GM12878 (cell line): ENCODE results near the gene LCMT1. TPM values are rescaled to one million over a fixed set of nuclear protein-coding genes. Genes with fewer than 3 reads are reported as not detected.

Source experiments
- CHD1 ChIP-seq: IDR thresholded peaks from 2 replicates; pipeline ENCODE4 v1.6.1; 2012; ENCODE audit warnings: low read depth, low read length, improper control_type of control experiment
- FOS ChIP-seq: IDR thresholded peaks from 3 replicates; pipeline ENCODE4 v1.6.1; 2011; ENCODE audit warnings: borderline replicate concordance; ENCODE audit not compliant: insufficient read length; ENCODE audit errors: extremely low read depth
- HCFC1 ChIP-seq: fragments of 150-350 bp; IDR thresholded peaks from 2 replicates; pipeline ENCODE4 v1.6.1; 2014; ENCODE audit warnings: low read length
- NFYA ChIP-seq: IDR thresholded peaks from 2 replicates; pipeline ENCODE4 v1.6.1; 2011; ENCODE audit warnings: low read depth, mild to moderate bottlenecking, low read length, improper control_type of control experiment, borderline replicate concordance
- NR2C2 ChIP-seq: IDR thresholded peaks from 2 replicates; pipeline ENCODE4 v1.6.1; 2011; ENCODE audit warnings: borderline replicate concordance, low read depth; ENCODE audit not compliant: control insufficient read depth, insufficient read length
- POLR2AphosphoS5 ChIP-seq: IDR thresholded peaks from 2 replicates; pipeline ENCODE4 v1.6.1; 2011; ENCODE audit warnings: mild to moderate bottlenecking, low read length, inconsistent platforms
- RAD21 ChIP-seq: IDR thresholded peaks from 2 replicates; pipeline ENCODE4 v1.6.1; 2011; ENCODE audit warnings: mild to moderate bottlenecking, low read depth, low read length, moderate library complexity; ENCODE audit not compliant: insufficient read depth
- RFX5 ChIP-seq: IDR thresholded peaks from 2 replicates; pipeline ENCODE4 v1.6.1; 2011; ENCODE audit warnings: low read depth, low read length, improper control_type of control experiment
- STAT1 ChIP-seq: fragments of 450-650 bp; conservative IDR thresholded peaks from 2 replicates; pipeline ENCODE4 v1.6.1; 2014; ENCODE audit warnings: antibody characterized with exemption, mild to moderate bottlenecking
- TAF1 ChIP-seq: IDR thresholded peaks from 2 replicates; pipeline ENCODE4 v1.6.1; 2011; ENCODE audit warnings: mild to moderate bottlenecking, low read depth, low read length, borderline replicate concordance
- polyA plus RNA-seq, 11 experiments: library from polyadenylated mRNA; depleted of rRNA in 4 of 11; unstranded in 6 of 11; stranded (reverse) in 5 of 11; fragments of >200 nt; fragmentation: Nextera tagmentation in 4 of 11; fragmentation: Illumina TruSeq in 1 of 11; extraction: Ambion mirVana in 4 of 11; extraction: Trizol in 1 of 11; gene quantifications; 1 replicate in 1 of 11; 2 replicates in 10 of 11; pipeline versions ENCODE4 v1.2.1 to v1.2.3, GENCODE V29; 2011 to 2016; ENCODE audit warnings: inconsistent platforms in 2 of 11, missing spikeins in 2 of 11, low read depth in 1 of 11
- total RNA-seq, 4 experiments: library from RNA; depleted of rRNA in 3 of 4; stranded (reverse); fragments of >200 nt in 3 of 4; fragmentation: Illumina TruSeq in 1 of 4; extraction: Trizol in 1 of 4; gene quantifications; 2 replicates each; pipeline versions ENCODE4 v1.2.1 to v1.2.3, GENCODE V29; 2013 to 2021
- TF ChIP-seq, protein P1 (sequence below): fragments of 150-350 bp; IDR thresholded peaks from 2 replicates; pipeline ENCODE4 v1.6.1; 2016; ENCODE audit warnings: low read depth, low read length
- TF ChIP-seq, protein P2 (sequence below): IDR thresholded peaks from 2 replicates; pipeline ENCODE4 v1.6.1; 2012; ENCODE audit warnings: mild to moderate bottlenecking, low read depth, low read length
- TF ChIP-seq, protein P3 (sequence below): fragments of 150-350 bp; IDR thresholded peaks from 2 replicates; pipeline ENCODE4 v1.6.1; 2014; ENCODE audit warnings: mild to moderate bottlenecking, low read depth, low read length
- TF ChIP-seq, protein P4 (sequence below): fragments of 450-650 bp; IDR thresholded peaks from 2 replicates; pipeline ENCODE4 v1.6.1; 2016; ENCODE audit warnings: mild to moderate bottlenecking, moderate library complexity, borderline replicate concordance

Gene LCMT1
- total and polyA plus RNA-seq, 10 of the 15 experiments (the other 5 are each of a cell fraction or from before 2014, with no cell fraction given): 19.7 to 51.2 (median 32.6) TPM

GRCh38 chr16:25111403-25112166, at the start of gene LCMT1 (continued):
- TF ChIP-seq, protein P1, sequence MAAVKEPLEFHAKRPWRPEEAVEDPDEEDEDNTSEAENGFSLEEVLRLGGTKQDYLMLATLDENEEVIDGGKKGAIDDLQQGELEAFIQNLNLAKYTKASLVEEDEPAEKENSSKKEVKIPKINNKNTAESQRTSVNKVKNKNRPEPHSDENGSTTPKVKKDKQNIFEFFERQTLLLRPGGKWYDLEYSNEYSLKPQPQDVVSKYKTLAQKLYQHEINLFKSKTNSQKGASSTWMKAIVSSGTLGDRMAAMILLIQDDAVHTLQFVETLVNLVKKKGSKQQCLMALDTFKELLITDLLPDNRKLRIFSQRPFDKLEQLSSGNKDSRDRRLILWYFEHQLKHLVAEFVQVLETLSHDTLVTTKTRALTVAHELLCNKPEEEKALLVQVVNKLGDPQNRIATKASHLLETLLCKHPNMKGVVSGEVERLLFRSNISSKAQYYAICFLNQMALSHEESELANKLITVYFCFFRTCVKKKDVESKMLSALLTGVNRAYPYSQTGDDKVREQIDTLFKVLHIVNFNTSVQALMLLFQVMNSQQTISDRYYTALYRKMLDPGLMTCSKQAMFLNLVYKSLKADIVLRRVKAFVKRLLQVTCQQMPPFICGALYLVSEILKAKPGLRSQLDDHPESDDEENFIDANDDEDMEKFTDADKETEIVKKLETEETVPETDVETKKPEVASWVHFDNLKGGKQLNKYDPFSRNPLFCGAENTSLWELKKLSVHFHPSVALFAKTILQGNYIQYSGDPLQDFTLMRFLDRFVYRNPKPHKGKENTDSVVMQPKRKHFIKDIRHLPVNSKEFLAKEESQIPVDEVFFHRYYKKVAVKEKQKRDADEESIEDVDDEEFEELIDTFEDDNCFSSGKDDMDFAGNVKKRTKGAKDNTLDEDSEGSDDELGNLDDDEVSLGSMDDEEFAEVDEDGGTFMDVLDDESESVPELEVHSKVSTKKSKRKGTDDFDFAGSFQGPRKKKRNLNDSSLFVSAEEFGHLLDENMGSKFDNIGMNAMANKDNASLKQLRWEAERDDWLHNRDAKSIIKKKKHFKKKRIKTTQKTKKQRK: peak; percentile 65
- TF ChIP-seq RAD21 (no peak), NFYA (peak; percentile 75), HCFC1 (peak; percentile 86), POLR2AphosphoS5 (peak; percentile 74; the same call in 1 of the 2 replicates), STAT1 (no peak), CHD1 (no peak), FOS (peak; percentile 80), RFX5 (peak; percentile 59; the same call in 1 of the 2 replicates), TAF1 (peak; percentile 44; the same call in 1 of the 2 replicates), NR2C2 (no peak)
- TF ChIP-seq, protein P2, sequence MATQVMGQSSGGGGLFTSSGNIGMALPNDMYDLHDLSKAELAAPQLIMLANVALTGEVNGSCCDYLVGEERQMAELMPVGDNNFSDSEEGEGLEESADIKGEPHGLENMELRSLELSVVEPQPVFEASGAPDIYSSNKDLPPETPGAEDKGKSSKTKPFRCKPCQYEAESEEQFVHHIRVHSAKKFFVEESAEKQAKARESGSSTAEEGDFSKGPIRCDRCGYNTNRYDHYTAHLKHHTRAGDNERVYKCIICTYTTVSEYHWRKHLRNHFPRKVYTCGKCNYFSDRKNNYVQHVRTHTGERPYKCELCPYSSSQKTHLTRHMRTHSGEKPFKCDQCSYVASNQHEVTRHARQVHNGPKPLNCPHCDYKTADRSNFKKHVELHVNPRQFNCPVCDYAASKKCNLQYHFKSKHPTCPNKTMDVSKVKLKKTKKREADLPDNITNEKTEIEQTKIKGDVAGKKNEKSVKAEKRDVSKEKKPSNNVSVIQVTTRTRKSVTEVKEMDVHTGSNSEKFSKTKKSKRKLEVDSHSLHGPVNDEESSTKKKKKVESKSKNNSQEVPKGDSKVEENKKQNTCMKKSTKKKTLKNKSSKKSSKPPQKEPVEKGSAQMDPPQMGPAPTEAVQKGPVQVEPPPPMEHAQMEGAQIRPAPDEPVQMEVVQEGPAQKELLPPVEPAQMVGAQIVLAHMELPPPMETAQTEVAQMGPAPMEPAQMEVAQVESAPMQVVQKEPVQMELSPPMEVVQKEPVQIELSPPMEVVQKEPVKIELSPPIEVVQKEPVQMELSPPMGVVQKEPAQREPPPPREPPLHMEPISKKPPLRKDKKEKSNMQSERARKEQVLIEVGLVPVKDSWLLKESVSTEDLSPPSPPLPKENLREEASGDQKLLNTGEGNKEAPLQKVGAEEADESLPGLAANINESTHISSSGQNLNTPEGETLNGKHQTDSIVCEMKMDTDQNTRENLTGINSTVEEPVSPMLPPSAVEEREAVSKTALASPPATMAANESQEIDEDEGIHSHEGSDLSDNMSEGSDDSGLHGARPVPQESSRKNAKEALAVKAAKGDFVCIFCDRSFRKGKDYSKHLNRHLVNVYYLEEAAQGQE: no peak
- TF ChIP-seq, protein P3, sequence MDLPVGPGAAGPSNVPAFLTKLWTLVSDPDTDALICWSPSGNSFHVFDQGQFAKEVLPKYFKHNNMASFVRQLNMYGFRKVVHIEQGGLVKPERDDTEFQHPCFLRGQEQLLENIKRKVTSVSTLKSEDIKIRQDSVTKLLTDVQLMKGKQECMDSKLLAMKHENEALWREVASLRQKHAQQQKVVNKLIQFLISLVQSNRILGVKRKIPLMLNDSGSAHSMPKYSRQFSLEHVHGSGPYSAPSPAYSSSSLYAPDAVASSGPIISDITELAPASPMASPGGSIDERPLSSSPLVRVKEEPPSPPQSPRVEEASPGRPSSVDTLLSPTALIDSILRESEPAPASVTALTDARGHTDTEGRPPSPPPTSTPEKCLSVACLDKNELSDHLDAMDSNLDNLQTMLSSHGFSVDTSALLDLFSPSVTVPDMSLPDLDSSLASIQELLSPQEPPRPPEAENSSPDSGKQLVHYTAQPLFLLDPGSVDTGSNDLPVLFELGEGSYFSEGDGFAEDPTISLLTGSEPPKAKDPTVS: no peak
- TF ChIP-seq, protein P4, sequence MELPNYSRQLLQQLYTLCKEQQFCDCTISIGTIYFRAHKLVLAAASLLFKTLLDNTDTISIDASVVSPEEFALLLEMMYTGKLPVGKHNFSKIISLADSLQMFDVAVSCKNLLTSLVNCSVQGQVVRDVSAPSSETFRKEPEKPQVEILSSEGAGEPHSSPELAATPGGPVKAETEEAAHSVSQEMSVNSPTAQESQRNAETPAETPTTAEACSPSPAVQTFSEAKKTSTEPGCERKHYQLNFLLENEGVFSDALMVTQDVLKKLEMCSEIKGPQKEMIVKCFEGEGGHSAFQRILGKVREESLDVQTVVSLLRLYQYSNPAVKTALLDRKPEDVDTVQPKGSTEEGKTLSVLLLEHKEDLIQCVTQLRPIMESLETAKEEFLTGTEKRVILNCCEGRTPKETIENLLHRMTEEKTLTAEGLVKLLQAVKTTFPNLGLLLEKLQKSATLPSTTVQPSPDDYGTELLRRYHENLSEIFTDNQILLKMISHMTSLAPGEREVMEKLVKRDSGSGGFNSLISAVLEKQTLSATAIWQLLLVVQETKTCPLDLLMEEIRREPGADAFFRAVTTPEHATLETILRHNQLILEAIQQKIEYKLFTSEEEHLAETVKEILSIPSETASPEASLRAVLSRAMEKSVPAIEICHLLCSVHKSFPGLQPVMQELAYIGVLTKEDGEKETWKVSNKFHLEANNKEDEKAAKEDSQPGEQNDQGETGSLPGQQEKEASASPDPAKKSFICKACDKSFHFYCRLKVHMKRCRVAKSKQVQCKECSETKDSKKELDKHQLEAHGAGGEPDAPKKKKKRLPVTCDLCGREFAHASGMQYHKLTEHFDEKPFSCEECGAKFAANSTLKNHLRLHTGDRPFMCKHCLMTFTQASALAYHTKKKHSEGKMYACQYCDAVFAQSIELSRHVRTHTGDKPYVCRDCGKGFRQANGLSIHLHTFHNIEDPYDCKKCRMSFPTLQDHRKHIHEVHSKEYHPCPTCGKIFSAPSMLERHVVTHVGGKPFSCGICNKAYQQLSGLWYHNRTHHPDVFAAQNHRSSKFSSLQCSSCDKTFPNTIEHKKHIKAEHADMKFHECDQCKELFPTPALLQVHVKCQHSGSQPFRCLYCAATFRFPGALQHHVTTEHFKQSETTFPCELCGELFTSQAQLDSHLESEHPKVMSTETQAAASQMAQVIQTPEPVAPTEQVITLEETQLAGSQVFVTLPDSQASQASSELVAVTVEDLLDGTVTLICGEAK: peak; percentile 89; the same call in 1 of the 2 replicates
